Calu3 (cell line): ENCODE results near the gene PPEF2. TPM values are rescaled to one million over a fixed set of nuclear protein-coding genes. Genes with fewer than 3 reads are reported as not detected.

Experiments
- BruUV-seq: library from RNA; stranded (reverse); fragments of 400-500 nt; replicated peaks from 2 replicates; lab custom pipeline; 2021; lab: Mats Ljungman, UMichigan
- CTCF ChIA-PET: fragments of 300-600 bp; sonication (Branson Sonifier 250); formaldehyde crosslinking; loops from one replicate; lab custom pipeline; 2022; ENCODE audit warnings: antibody characterized with exemption; lab: Charles Lee
- DNase-seq: peaks from one replicate; pipeline ENCODE4 v3.0.0; 2022
- H3K27ac Mint-ChIP-seq: one replicate; pipeline ENCODE4 v1.8.0; 2022; ENCODE audit warnings: mixed read lengths; ENCODE audit not compliant: unreplicated experiment
- H3K27me3 Mint-ChIP-seq: one replicate; pipeline ENCODE4 v1.8.0; 2022; ENCODE audit warnings: mixed read lengths; ENCODE audit not compliant: unreplicated experiment
- H3K36me3 Mint-ChIP-seq: one replicate; pipeline ENCODE4 v1.8.0; 2022; ENCODE audit warnings: mild to moderate bottlenecking, moderate library complexity, mixed read lengths; ENCODE audit not compliant: insufficient read depth, unreplicated experiment
- H3K4me1 Mint-ChIP-seq: one replicate; pipeline ENCODE4 v1.8.0; 2022; ENCODE audit warnings: mild to moderate bottlenecking, low read depth, mixed read lengths; ENCODE audit not compliant: unreplicated experiment
- H3K4me3 Mint-ChIP-seq: one replicate; pipeline ENCODE4 v1.8.0; 2022; ENCODE audit warnings: mild to moderate bottlenecking, low read depth, moderate library complexity, mixed read lengths; ENCODE audit not compliant: unreplicated experiment
- H3K9me3 Mint-ChIP-seq: one replicate; pipeline ENCODE4 v1.8.0; 2022; ENCODE audit warnings: low read depth, mixed read lengths; ENCODE audit not compliant: unreplicated experiment
- CTCF ChIP-seq: fragments of 200-600 bp; IDR thresholded peaks from one replicate; pipeline ENCODE4 v1.8.0; 2022; ENCODE audit warnings: antibody characterized with exemption; ENCODE audit not compliant: unreplicated experiment
- intact Hi-C: fragments of 100-400 bp; cut with micrococcal nuclease; formaldehyde crosslinking; loops from one replicate; pipeline ENCODE4 v1.10.0; 2022; ENCODE audit not compliant: unreplicated experiment
- total RNA-seq: library from RNA; stranded (reverse); gene quantifications from 2 replicates; pipeline ENCODE4 v1.2.3, GENCODE V29; 2022

The PPEF2 gene
- total RNA-seq, 1 experiment from 2014 or later = not detected

GRCh38 chr4:75822416-75822815 is 79.8 kb downstream of the PPEF2 start:
- TF ChIP-seq CTCF = no peak
- no peak overlapping the region for H3K27ac Mint-ChIP-seq
- no peak for DNase-seq
- H3K4me1 Mint-ChIP-seq = no peaks in the 10 kb centered on the region
- H3K9me3 Mint-ChIP-seq = no peaks in the 10 kb centered on the region
- intact Hi-C loops = no loop called here
- H3K4me3 Mint-ChIP-seq = no peak overlapping the region
- no peaks in the 10 kb centered on the region for H3K36me3 Mint-ChIP-seq
- CTCF ChIA-PET = interaction anchor here (0.7 kb wide), 1 partner anchor 9 kb away, joined by 4 read pairs; no protein-coding TSS in a partner anchor
- H3K27me3 Mint-ChIP-seq = no peaks in the 10 kb centered on the region
- BruUV-seq = no TSS peak

- no peak for TF ChIP-seq CTCF
- no peak for DNase-seq
- BruUV-seq = no TSS peak
- Mint-ChIP-seq H3K9me3 (no peaks in the 10 kb centered on the region), H3K4me3 (no peak overlapping the region), H3K27ac (no peak overlapping the region), H3K4me1 (no peaks in the 10 kb centered on the region), H3K36me3 (no peaks in the 10 kb centered on the region), H3K27me3 (no peaks in the 10 kb centered on the region)
- CTCF ChIA-PET = interaction anchor here (0.7 kb wide), 1 partner anchor 9 kb away, joined by 4 read pairs; no protein-coding TSS in a partner anchor
- intact Hi-C loops = no loop called here
Measured at GRCh38 chr4:75821966-75822365, 80.3 kb downstream of the PPEF2 start.

- no peaks in the 10 kb centered on the region for H3K4me1 Mint-ChIP-seq
- no peaks in the 10 kb centered on the region for H3K27me3 Mint-ChIP-seq
- BruUV-seq = no TSS peak
- DNase-seq = no peak
- H3K9me3 Mint-ChIP-seq = no peaks in the 10 kb centered on the region
- TF ChIP-seq CTCF = no peak
- CTCF ChIA-PET = no interaction called here
- no peaks in the 10 kb centered on the region for H3K36me3 Mint-ChIP-seq
- intact Hi-C loops = no loop called here
- no peak overlapping the region for H3K27ac Mint-ChIP-seq
- no peak overlapping the region for H3K4me3 Mint-ChIP-seq
Measured at GRCh38 chr4:75821216-75821615, 81.0 kb downstream of the PPEF2 start.

- TF ChIP-seq CTCF = no peak
- Mint-ChIP-seq H3K27me3 (no peaks in the 10 kb centered on the region), H3K27ac (no peak overlapping the region), H3K9me3 (no peaks in the 10 kb centered on the region), H3K36me3 (no peaks in the 10 kb centered on the region), H3K4me1 (no peaks in the 10 kb centered on the region), H3K4me3 (no peak overlapping the region)
- intact Hi-C loops = no loop called here
- DNase-seq = no peak
- CTCF ChIA-PET = no interaction called here
- BruUV-seq = no TSS peak
Measured at GRCh38 chr4:75820676-75821075, 81.6 kb downstream of the PPEF2 start.
